Lung (tissue), 12 donors: ENCODE data around the gene VCL. TPM values are rescaled to one million over a fixed set of nuclear protein-coding genes. Genes with fewer than 3 reads are reported as not detected.
A peak's percentile ranks its signal among the peaks of the same experiment; 100 is the strongest.

ENCODE experiments used
- ATAC-seq: fragments of 200-7000 bp; cut with Tn5 transposase; one replicate; pipeline ENCODE4 v1.9.1; 2020; ENCODE audit warnings: moderate number of reproducible peaks; ENCODE audit not compliant: insufficient read depth, low FRiP score
- DNase-seq, 3 donors: peaks; one replicate each; pipeline ENCODE4 v3.0.0-alpha.2; 2013 to 2017
- H3K27ac ChIP-seq, 2 donors: one replicate each; pipeline ENCODE4 v1.5.1; 2013; ENCODE audit warnings: mild to moderate bottlenecking in 2 of 2, moderate library complexity in 2 of 2, control low read depth in 1 of 2, inconsistent platforms in 1 of 2, low read depth in 1 of 2, low read length in 1 of 2
- H3K27me3 ChIP-seq, 3 donors: one replicate each; pipeline ENCODE4 v1.5.1; 2013; ENCODE audit warnings: low read length in 2 of 3; ENCODE audit not compliant: control insufficient read depth in 3 of 3, insufficient read depth in 3 of 3
- H3K36me3 ChIP-seq, 4 donors: one replicate each; pipeline ENCODE4 v1.5.1; 2013; ENCODE audit warnings: low read length in 4 of 4, mild to moderate bottlenecking in 1 of 4, moderate library complexity in 1 of 4; ENCODE audit not compliant: control insufficient read depth in 4 of 4, insufficient read depth in 4 of 4
- H3K4me1 ChIP-seq, 5 donors: one replicate each; pipeline ENCODE4 v1.5.1; 2013; ENCODE audit warnings: low read length in 5 of 5, mild to moderate bottlenecking in 2 of 5, moderate library complexity in 1 of 5; ENCODE audit not compliant: control insufficient read depth in 5 of 5, insufficient read depth in 5 of 5
- H3K4me3 ChIP-seq: one replicate; pipeline ENCODE4 v1.5.1; 2013; ENCODE audit warnings: mild to moderate bottlenecking, control low read depth, moderate library complexity
- H3K9ac ChIP-seq, 2 donors: one replicate each; pipeline ENCODE4 v1.5.1; 2013; ENCODE audit warnings: low read length in 2 of 2, control low read depth in 1 of 2; ENCODE audit not compliant: insufficient read depth in 1 of 2
- H3K9me3 ChIP-seq, 4 donors: one replicate each; pipeline ENCODE4 v1.5.1; 2013; ENCODE audit warnings: low read length in 3 of 4, mild to moderate bottlenecking in 1 of 4, moderate library complexity in 1 of 4; ENCODE audit not compliant: control insufficient read depth in 4 of 4, insufficient read depth in 3 of 4
- WGBS, 2 donors: extraction: QIAGEN DNeasy Blood & Tissue Kit; methylation state at CpG; one replicate each; pipeline ENCODE4 v1.1.7; 2013; 5-methylcytosine and 5-hydroxymethylcytosine counted together
- polyA plus RNA-seq, 2 donors: library from polyadenylated mRNA; stranded (reverse); fragments of 200-250 nt; gene quantifications; one replicate each; pipeline ENCODE4 v1.2.1, GENCODE V29; 2013
- total RNA-seq, 2 donors: library from RNA; depleted of rRNA in 1 of 2; stranded (reverse); fragments of >200 nt in 1 of 2; gene quantifications; one replicate each; pipeline ENCODE4 v1.2.1, GENCODE V29; 2014 to 2021
- TF ChIP-seq, protein P1 (sequence below): IDR thresholded peaks from 2 replicates; pipeline ENCODE4 v1.5.1; 2012; ENCODE audit warnings: mild to moderate bottlenecking; ENCODE audit errors: control extremely low read depth, extremely low read depth
- donor health status: control.
- donor health status: control.
- donor health status: Bipolar disorder and iron deficiency.
- donor health status: healthy.
- donor health status: DM: yes; HTN: yes; CAD: no.

VCL gene
- total and polyA plus RNA-seq, 4 donors: 24.5 to 181 (median 86.3) TPM

DNA sequence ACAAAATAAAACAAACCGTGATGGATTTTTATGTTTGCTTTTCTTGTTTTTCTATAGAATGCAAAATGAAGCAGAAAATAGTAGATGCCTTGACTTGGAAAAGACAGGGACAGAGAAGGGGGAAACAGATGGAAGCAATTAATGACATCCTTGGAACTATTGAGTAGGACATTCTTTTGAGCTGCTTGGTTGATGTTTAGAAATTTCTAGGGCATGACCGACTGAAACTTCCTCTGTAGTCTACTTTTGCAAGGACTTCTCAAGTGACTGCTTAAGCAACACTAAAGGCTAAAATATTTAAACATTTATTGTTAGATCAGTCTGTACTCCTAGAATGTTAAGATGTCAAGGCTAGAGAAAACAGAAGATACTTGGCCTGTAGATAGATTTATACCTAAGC is 49.4 kb downstream of the VCL start:
- H3K27me3 ChIP-seq: no peaks in the 10 kb centered on the region
- no peak overlapping the region for H3K9ac ChIP-seq
- DNase-seq (peak in 2 of 3 donors; percentile 70 to 75), ATAC-seq (peak; percentile 41)
- H3K27ac ChIP-seq: no peak overlapping the region
- no peak overlapping the region for H3K4me3 ChIP-seq
- H3K4me1 ChIP-seq: peaks cover 0 to 27% (median 11%) of the 10 kb centered on the region in 5 donors
- WGBS, 2 donors: 30 to 39% methylated on average over 2 of the region's 2 CpGs
- peaks cover 7 to 17% (median 11%) of the 10 kb centered on the region in 4 donors for H3K36me3 ChIP-seq
- no peaks in the 10 kb centered on the region for H3K9me3 ChIP-seq
- TF ChIP-seq, protein P1, sequence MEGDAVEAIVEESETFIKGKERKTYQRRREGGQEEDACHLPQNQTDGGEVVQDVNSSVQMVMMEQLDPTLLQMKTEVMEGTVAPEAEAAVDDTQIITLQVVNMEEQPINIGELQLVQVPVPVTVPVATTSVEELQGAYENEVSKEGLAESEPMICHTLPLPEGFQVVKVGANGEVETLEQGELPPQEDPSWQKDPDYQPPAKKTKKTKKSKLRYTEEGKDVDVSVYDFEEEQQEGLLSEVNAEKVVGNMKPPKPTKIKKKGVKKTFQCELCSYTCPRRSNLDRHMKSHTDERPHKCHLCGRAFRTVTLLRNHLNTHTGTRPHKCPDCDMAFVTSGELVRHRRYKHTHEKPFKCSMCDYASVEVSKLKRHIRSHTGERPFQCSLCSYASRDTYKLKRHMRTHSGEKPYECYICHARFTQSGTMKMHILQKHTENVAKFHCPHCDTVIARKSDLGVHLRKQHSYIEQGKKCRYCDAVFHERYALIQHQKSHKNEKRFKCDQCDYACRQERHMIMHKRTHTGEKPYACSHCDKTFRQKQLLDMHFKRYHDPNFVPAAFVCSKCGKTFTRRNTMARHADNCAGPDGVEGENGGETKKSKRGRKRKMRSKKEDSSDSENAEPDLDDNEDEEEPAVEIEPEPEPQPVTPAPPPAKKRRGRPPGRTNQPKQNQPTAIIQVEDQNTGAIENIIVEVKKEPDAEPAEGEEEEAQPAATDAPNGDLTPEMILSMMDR: no peak

DNA sequence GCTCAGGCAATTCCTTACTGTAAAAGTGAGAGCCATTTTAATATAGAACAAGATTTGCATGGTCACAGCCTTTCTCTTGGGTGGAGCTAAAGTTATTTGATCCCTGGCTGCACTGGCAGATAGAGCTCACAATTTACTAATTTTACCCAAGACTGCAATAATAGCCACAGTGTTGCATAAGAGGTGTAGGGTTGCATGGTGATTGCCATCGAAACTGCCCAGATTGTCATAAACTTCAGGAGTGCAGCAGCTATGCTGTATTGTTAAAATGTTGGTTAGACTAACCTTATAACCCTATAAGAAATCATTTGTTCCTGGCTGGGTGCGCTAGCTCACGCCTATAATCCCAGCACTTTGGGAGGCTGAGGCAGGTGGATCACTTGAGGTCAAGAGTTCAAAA is 50.0 kb downstream of the VCL start:
- Histone ChIP-seq H3K9me3 (no peaks in the 10 kb centered on the region), H3K4me1 (peaks cover 0 to 27% (median 12%) of the 10 kb centered on the region in 5 donors), H3K27me3 (no peaks in the 10 kb centered on the region), H3K9ac (no peak overlapping the region), H3K36me3 (peaks cover 8 to 17% (median 11%) of the 10 kb centered on the region in 4 donors), H3K4me3 (no peak overlapping the region), H3K27ac (peak overlapping the region; percentile 1 to 60)
- ATAC-seq (no peak), DNase-seq (peak in 1 of 3 donors; percentile 38)
- TF ChIP-seq, protein P1: no peak
- WGBS, 2 donors: 61 to 74% methylated on average over 3 of the region's 3 CpGs

DNA sequence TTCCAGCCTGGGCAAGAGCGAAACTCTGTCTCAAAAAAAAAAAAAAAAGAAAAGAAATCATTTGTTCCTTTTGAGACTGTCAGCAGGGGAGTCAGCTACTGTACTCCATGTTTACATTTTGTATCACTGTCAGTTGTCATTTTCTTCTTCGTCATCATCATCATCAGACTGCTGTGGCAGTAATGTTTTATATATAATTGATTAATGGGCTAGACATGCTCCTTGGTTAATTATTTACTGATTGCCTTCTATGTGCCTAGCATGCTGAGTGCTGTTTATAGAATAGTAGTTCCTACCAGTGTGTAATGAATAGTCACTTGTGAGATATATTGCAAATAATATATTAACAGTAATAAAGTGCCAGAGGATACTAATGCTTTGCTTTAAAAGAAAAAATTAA is 50.5 kb downstream of the VCL start:
- peaks cover 0 to 27% (median 12%) of the 10 kb centered on the region in 5 donors for H3K4me1 ChIP-seq
- no peak overlapping the region for H3K4me3 ChIP-seq
- peak overlapping the region in 1 of 2 donors; percentile 60 for H3K27ac ChIP-seq
- no peak for DNase-seq
- WGBS, 2 donors: 88 to 94% methylated on average over 2 of the region's 2 CpGs
- peaks cover 6 to 15% (median 9%) of the 10 kb centered on the region in 4 donors for H3K36me3 ChIP-seq
- H3K9ac ChIP-seq: no peak overlapping the region
- TF ChIP-seq, protein P1: no peak
- ATAC-seq: no peak
- H3K9me3 ChIP-seq: no peaks in the 10 kb centered on the region
- H3K27me3 ChIP-seq: no peaks in the 10 kb centered on the region

DNA sequence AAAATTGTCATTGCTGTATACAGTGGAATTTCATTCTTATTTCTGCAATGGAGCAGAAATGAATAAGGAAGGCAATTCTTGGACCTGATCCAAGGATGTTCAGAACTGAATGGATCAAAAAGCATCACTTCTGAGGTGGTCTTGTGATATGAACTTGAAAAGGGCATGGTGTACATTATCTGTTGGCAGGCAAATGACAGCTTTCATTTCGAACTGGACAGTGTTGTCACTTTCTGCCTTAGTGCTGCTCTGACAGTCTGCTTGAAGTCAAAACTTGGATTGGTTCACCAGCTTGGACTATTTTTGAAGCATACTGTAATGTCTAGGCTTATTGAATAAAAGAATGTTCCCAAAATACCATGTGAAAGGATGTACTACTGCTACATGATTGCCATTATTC is 52.0 kb downstream of the VCL start:
- TF ChIP-seq, protein P1: no peak
- WGBS, 2 donors: 68 to 72% methylated on average over 1 of the region's 1 CpG
- Histone ChIP-seq H3K27ac (peak overlapping the region in 1 of 2 donors; percentile 41), H3K4me1 (peaks cover 0 to 25% (median 11%) of the 10 kb centered on the region in 5 donors), H3K4me3 (no peak overlapping the region), H3K9ac (no peak overlapping the region), H3K27me3 (no peaks in the 10 kb centered on the region), H3K9me3 (no peaks in the 10 kb centered on the region), H3K36me3 (peaks cover 3 to 8% (median 5%) of the 10 kb centered on the region in 4 donors)
- DNase-seq (peak; percentile 23 to 67 (median 63)), ATAC-seq (no peak)
